SK-N-SH treated with all-trans-retinoic acid at 6 μM for 48 hours (cell line): ENCODE results near the gene RGPD3.
"Not testable (repeated sequence)": the region's sequence is repeated elsewhere in the genome, so short reads cannot be mapped to it uniquely, and the experiment has no call there.

Source experiments
- ARNTL ChIP-seq: fragments of 450-650 bp; formaldehyde crosslinking; IDR thresholded peaks from 2 replicates; pipeline ENCODE4 v1.5.0; 2020; ENCODE audit warnings: low read depth, mild to moderate bottlenecking, moderate library complexity, borderline replicate concordance
- CREB5 ChIP-seq: fragments of 250-450 bp; sonication (Bioruptor Pico); IDR thresholded peaks from 2 replicates; pipeline ENCODE4 v1.5.1; 2020; ENCODE audit warnings: low read depth, mild to moderate bottlenecking, moderate library complexity
- ISL1 ChIP-seq: fragments of 250-450 bp; sonication (Bioruptor Pico); IDR thresholded peaks from 2 replicates; pipeline ENCODE4 v2.1.2; 2022; ENCODE audit warnings: mild to moderate bottlenecking, moderate library complexity
- PATZ1 ChIP-seq: fragments of 250-450 bp; sonication (Bioruptor Pico); IDR thresholded peaks from 2 replicates; pipeline ENCODE4 v1.8.0; 2020; ENCODE audit warnings: mild to moderate bottlenecking, moderate library complexity, borderline replicate concordance
- SNAI2 ChIP-seq: fragments of 250-450 bp; sonication (Bioruptor Pico); IDR thresholded peaks from 2 replicates; pipeline ENCODE4 v1.5.0; 2020; ENCODE audit warnings: mild to moderate bottlenecking, moderate library complexity
- TCF4 ChIP-seq: fragments of 250-450 bp; sonication (Bioruptor Pico); IDR thresholded peaks from 2 replicates; pipeline ENCODE4 v1.8.0; 2021; ENCODE audit warnings: mild to moderate bottlenecking, moderate library complexity, borderline replicate concordance
- TOX ChIP-seq: fragments of 250-450 bp; sonication (Bioruptor Pico); IDR thresholded peaks from 2 replicates; pipeline ENCODE4 v1.8.0; 2021; ENCODE audit warnings: mild to moderate bottlenecking, moderate library complexity, borderline replicate concordance
- ZFP3 ChIP-seq: fragments of 250-450 bp; sonication (Bioruptor Pico); IDR thresholded peaks from 2 replicates; pipeline ENCODE4 v1.5.0; 2020; ENCODE audit warnings: mild to moderate bottlenecking, moderate library complexity
- ZFP30 ChIP-seq: fragments of 450-650 bp; formaldehyde crosslinking; IDR thresholded peaks from 2 replicates; pipeline ENCODE4 v1.5.0; 2022; ENCODE audit warnings: mild to moderate bottlenecking, moderate library complexity
- ZNF565 ChIP-seq: fragments of 450-650 bp; formaldehyde crosslinking; conservative IDR thresholded peaks from 2 replicates; pipeline ENCODE4 v1.5.0; 2020; ENCODE audit warnings: low read depth, mild to moderate bottlenecking, moderate library complexity
- ZNF70 ChIP-seq: fragments of 450-650 bp; formaldehyde crosslinking; IDR thresholded peaks from 2 replicates; pipeline ENCODE4 v1.5.0; 2020; ENCODE audit warnings: mild to moderate bottlenecking, moderate library complexity

- TF ChIP-seq CREB5 (CRISPR knock-in tag); TCF4 (CRISPR knock-in tag); TOX (CRISPR knock-in tag); SNAI2 (CRISPR knock-in tag); ZFP3 (CRISPR knock-in tag); ZNF70; PATZ1; ISL1; ARNTL (CRISPR knock-in tag); ZNF565; ZFP30 (CRISPR knock-in tag): not testable (repeated sequence)
Measured at GRCh38 chr2:106468107-106468506, at the start of gene RGPD3.
